GM23338 (cell line): ENCODE data around the gene METTL5. TPM values are rescaled to one million over a fixed set of nuclear protein-coding genes. Genes with fewer than 3 reads are reported as not detected.

Source experiments
- ATAC-seq: fragments of 200-7000 bp; cut with Tn5 transposase; 3 replicates; pipeline ENCODE4 v1.9.1; 2020
- DNase-seq: peaks from one replicate; pipeline ENCODE4 v3.0.0-alpha.2; 2015; ENCODE audit warnings: low spot score
- H2AFZ ChIP-seq: fragments of 200-600 bp; sonication (generic); 2 replicates; pipeline ENCODE4 v1.8.0; 2016; ENCODE audit warnings: antibody characterized with exemption, mild to moderate bottlenecking, moderate library complexity
- H3F3A ChIP-seq: fragments of 200-600 bp; sonication (generic); replicated peaks from 2 replicates; pipeline ENCODE4 v1.8.0; 2017; ENCODE audit warnings: antibody characterized with exemption, mixed run types, low read depth
- H3K27ac ChIP-seq: fragments of 200-600 bp; sonication (generic); 2 replicates; pipeline ENCODE4 v1.6.1; 2016; ENCODE audit warnings: low read depth
- H3K27me3 ChIP-seq: fragments of 200-600 bp; sonication (generic); 2 replicates; pipeline ENCODE4 v1.8.0; 2016; ENCODE audit warnings: mild to moderate bottlenecking, mixed run types, moderate library complexity; ENCODE audit not compliant: insufficient read depth
- H3K36me3 ChIP-seq: fragments of 200-600 bp; sonication (generic); 2 replicates; pipeline ENCODE4 v1.8.0; 2016; ENCODE audit warnings: mild to moderate bottlenecking; ENCODE audit not compliant: insufficient read depth
- H3K4me1 ChIP-seq: fragments of 200-600 bp; sonication (generic); 2 replicates; pipeline ENCODE4 v1.8.0; 2016; ENCODE audit warnings: mild to moderate bottlenecking, moderate library complexity; ENCODE audit not compliant: insufficient read depth
- H3K4me2 ChIP-seq: fragments of 200-600 bp; sonication (generic); 2 replicates; pipeline ENCODE4 v1.7.1; 2017; ENCODE audit warnings: mixed run types
- H3K4me3 ChIP-seq: fragments of 200-600 bp; sonication (generic); 2 replicates; pipeline ENCODE4 v1.6.1; 2016; ENCODE audit warnings: mixed run types
- H3K79me2 ChIP-seq: fragments of 200-600 bp; sonication (generic); replicated peaks from 2 replicates; pipeline ENCODE4 v1.8.0; 2017; ENCODE audit warnings: mild to moderate bottlenecking; ENCODE audit not compliant: insufficient read depth
- H3K9me2 ChIP-seq: fragments of 200-600 bp; sonication (generic); 2 replicates; pipeline ENCODE4 v1.8.0; 2017; ENCODE audit not compliant: insufficient read depth
- H4K20me1 ChIP-seq: fragments of 200-600 bp; sonication (generic); replicated peaks from 2 replicates; pipeline ENCODE4 v1.8.0; 2017; ENCODE audit warnings: mild to moderate bottlenecking; ENCODE audit not compliant: insufficient read depth
- H3K27ac Mint-ChIP-seq: 2 replicates; pipeline ENCODE4 v1.8.0; 2020; ENCODE audit warnings: inconsistent platforms, mild to moderate bottlenecking, moderate library complexity, mixed read lengths
- H3K27me3 Mint-ChIP-seq: 3 replicates; pipeline ENCODE4 v1.8.0; 2022; ENCODE audit warnings: low read depth, mild to moderate bottlenecking, moderate library complexity, mixed read lengths, inconsistent platforms; ENCODE audit not compliant: insufficient read depth, poor library complexity
- H3K36me3 Mint-ChIP-seq: 3 replicates; pipeline ENCODE4 v1.8.0; 2021; ENCODE audit warnings: low read depth, mild to moderate bottlenecking, inconsistent platforms, moderate library complexity, mixed read lengths
- H3K4me1 Mint-ChIP-seq: 3 replicates; pipeline ENCODE4 v1.8.0; 2020; ENCODE audit warnings: mild to moderate bottlenecking, inconsistent platforms, mixed read lengths
- H3K4me3 Mint-ChIP-seq: 3 replicates; pipeline ENCODE4 v1.8.0; 2021; ENCODE audit warnings: moderate library complexity, mild to moderate bottlenecking, inconsistent platforms, mixed read lengths
- H3K9me3 Mint-ChIP-seq: 3 replicates; pipeline ENCODE4 v1.8.0; 2020; ENCODE audit warnings: moderate library complexity, mild to moderate bottlenecking, inconsistent platforms, mixed read lengths
- CREB1 ChIP-seq: fragments of 250-450 bp; sonication (Bioruptor Pico); IDR thresholded peaks from 2 replicates; pipeline ENCODE4 v1.5.0; 2020; ENCODE audit warnings: low read depth, mild to moderate bottlenecking, moderate library complexity
- ETS1 ChIP-seq: IDR thresholded peaks from 2 replicates; pipeline ENCODE4 v1.6.1; 2016; ENCODE audit warnings: antibody characterized with exemption
- EZH2phosphoT487 ChIP-seq: fragments of 200-600 bp; sonication (generic); IDR thresholded peaks from one replicate; pipeline ENCODE4 v1.8.1; 2018; ENCODE audit warnings: antibody characterized with exemption; ENCODE audit not compliant: unreplicated experiment
- JUNB ChIP-seq: IDR thresholded peaks from one replicate; pipeline ENCODE4 v1.6.1; 2016; ENCODE audit warnings: antibody characterized with exemption; ENCODE audit not compliant: unreplicated experiment
- POLR2AphosphoS5 ChIP-seq: IDR thresholded peaks from 2 replicates; pipeline ENCODE4 v1.6.1; 2016; ENCODE audit warnings: antibody characterized with exemption, low read depth
- STAT1 ChIP-seq: IDR thresholded peaks from one replicate; pipeline ENCODE4 v1.6.1; 2016; ENCODE audit warnings: antibody characterized with exemption; ENCODE audit not compliant: unreplicated experiment
- ZNF114 ChIP-seq: fragments of 250-450 bp; sonication (Bioruptor Pico); IDR thresholded peaks from 2 replicates; pipeline ENCODE4 v1.5.0; 2020; ENCODE audit warnings: mild to moderate bottlenecking, moderate library complexity
- ZNF331 ChIP-seq: fragments of 250-450 bp; sonication (Bioruptor Pico); IDR thresholded peaks from 2 replicates; pipeline ENCODE4 v1.5.0; 2020; ENCODE audit warnings: low read depth, mild to moderate bottlenecking, moderate library complexity
- ZNF462 ChIP-seq: fragments of 250-450 bp; sonication (Bioruptor Pico); IDR thresholded peaks from 2 replicates; pipeline ENCODE4 v1.5.0; 2020; ENCODE audit warnings: mild to moderate bottlenecking, moderate library complexity
- polyA plus RNA-seq: library from polyadenylated mRNA; unstranded; fragments of >200 nt; fragmentation: Nextera tagmentation; extraction: Ambion mirVana; gene quantifications from 2 replicates; pipeline ENCODE4 v1.2.1, GENCODE V29; 2016
- total RNA-seq: library from RNA; depleted of rRNA; stranded (reverse); fragments of >200 nt; shearing (Covaris generic); gene quantifications from 2 replicates; pipeline ENCODE4 v1.2.3, GENCODE V29; 2014
- TF ChIP-seq, protein P1 (sequence below), 2 experiments: fragments of 200-600 bp in 1 of 2; sonication (generic) in 1 of 2; conservative IDR thresholded peaks; 2 replicates each; pipeline versions ENCODE4 v1.5.1 to v1.6.1; 2016 to 2017; ENCODE audit warnings: antibody characterized with exemption in 2 of 2, low read depth in 2 of 2, mild to moderate bottlenecking in 2 of 2, moderate library complexity in 1 of 2
- TF ChIP-seq, protein P2 (sequence below): IDR thresholded peaks from one replicate; pipeline ENCODE4 v1.6.1; 2018; ENCODE audit warnings: antibody characterized with exemption; ENCODE audit not compliant: unreplicated experiment

METTL5 gene
- total and polyA plus RNA-seq, 2 experiments from 2014 or later: 74.8 to 233 TPM

GRCh38 chr2:169859423-169859822 lies 34.7 kb upstream of the METTL5 start:
- Histone ChIP-seq H3K79me2 (peaks cover 36% of the 10 kb centered on the region), H3K36me3 (no peaks in the 10 kb centered on the region), H3K4me2 (no peak overlapping the region), H3F3A (no peaks in the 10 kb centered on the region), H2AFZ (no peak overlapping the region), H3K4me1 (peaks cover 13% of the 10 kb centered on the region; the same call in 1 of the 2 replicates), H3K27ac (no peak overlapping the region), H3K9me2 (0 out of 2 replicates have a peak, but pooled peaks cover 5% of the 10 kb centered on the region), H4K20me1 (no peaks in the 10 kb centered on the region), H3K27me3 (no peaks in the 10 kb centered on the region), H3K4me3 (no peak overlapping the region)
- Mint-ChIP-seq H3K27me3 (no peaks in the 10 kb centered on the region), H3K9me3 (peaks cover 11% of the 10 kb centered on the region; the same call in 2 of the 3 replicates), H3K4me1 (peaks cover 19% of the 10 kb centered on the region), H3K36me3 (peaks cover 21% of the 10 kb centered on the region; the same call in 2 of the 3 replicates), H3K27ac (no peak overlapping the region), H3K4me3 (no peak overlapping the region)
- no peak for DNase-seq
- no peak for ATAC-seq
- TF ChIP-seq ZNF331 (CRISPR knock-in tag): no peak
- TF ChIP-seq ZNF114: no peak
- no peak for TF ChIP-seq CREB1 (CRISPR knock-in tag)
- TF ChIP-seq, protein P1, sequence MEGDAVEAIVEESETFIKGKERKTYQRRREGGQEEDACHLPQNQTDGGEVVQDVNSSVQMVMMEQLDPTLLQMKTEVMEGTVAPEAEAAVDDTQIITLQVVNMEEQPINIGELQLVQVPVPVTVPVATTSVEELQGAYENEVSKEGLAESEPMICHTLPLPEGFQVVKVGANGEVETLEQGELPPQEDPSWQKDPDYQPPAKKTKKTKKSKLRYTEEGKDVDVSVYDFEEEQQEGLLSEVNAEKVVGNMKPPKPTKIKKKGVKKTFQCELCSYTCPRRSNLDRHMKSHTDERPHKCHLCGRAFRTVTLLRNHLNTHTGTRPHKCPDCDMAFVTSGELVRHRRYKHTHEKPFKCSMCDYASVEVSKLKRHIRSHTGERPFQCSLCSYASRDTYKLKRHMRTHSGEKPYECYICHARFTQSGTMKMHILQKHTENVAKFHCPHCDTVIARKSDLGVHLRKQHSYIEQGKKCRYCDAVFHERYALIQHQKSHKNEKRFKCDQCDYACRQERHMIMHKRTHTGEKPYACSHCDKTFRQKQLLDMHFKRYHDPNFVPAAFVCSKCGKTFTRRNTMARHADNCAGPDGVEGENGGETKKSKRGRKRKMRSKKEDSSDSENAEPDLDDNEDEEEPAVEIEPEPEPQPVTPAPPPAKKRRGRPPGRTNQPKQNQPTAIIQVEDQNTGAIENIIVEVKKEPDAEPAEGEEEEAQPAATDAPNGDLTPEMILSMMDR (conservative IDR thresholded peaks at IDR 0.05; ENCODE audit: low read depth in 2 of 2): no peak
- TF ChIP-seq, protein P2, sequence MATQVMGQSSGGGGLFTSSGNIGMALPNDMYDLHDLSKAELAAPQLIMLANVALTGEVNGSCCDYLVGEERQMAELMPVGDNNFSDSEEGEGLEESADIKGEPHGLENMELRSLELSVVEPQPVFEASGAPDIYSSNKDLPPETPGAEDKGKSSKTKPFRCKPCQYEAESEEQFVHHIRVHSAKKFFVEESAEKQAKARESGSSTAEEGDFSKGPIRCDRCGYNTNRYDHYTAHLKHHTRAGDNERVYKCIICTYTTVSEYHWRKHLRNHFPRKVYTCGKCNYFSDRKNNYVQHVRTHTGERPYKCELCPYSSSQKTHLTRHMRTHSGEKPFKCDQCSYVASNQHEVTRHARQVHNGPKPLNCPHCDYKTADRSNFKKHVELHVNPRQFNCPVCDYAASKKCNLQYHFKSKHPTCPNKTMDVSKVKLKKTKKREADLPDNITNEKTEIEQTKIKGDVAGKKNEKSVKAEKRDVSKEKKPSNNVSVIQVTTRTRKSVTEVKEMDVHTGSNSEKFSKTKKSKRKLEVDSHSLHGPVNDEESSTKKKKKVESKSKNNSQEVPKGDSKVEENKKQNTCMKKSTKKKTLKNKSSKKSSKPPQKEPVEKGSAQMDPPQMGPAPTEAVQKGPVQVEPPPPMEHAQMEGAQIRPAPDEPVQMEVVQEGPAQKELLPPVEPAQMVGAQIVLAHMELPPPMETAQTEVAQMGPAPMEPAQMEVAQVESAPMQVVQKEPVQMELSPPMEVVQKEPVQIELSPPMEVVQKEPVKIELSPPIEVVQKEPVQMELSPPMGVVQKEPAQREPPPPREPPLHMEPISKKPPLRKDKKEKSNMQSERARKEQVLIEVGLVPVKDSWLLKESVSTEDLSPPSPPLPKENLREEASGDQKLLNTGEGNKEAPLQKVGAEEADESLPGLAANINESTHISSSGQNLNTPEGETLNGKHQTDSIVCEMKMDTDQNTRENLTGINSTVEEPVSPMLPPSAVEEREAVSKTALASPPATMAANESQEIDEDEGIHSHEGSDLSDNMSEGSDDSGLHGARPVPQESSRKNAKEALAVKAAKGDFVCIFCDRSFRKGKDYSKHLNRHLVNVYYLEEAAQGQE: no peak
- TF ChIP-seq JUNB: no peak
- no peak for TF ChIP-seq STAT1
- no peak for TF ChIP-seq ETS1
- no peak for TF ChIP-seq POLR2AphosphoS5
- no peak for TF ChIP-seq EZH2phosphoT487
- no peak for TF ChIP-seq ZNF462 (CRISPR knock-in tag)
